Measurements from ENCODE around the gene CRY2.

Gene CRY2

DNA sequence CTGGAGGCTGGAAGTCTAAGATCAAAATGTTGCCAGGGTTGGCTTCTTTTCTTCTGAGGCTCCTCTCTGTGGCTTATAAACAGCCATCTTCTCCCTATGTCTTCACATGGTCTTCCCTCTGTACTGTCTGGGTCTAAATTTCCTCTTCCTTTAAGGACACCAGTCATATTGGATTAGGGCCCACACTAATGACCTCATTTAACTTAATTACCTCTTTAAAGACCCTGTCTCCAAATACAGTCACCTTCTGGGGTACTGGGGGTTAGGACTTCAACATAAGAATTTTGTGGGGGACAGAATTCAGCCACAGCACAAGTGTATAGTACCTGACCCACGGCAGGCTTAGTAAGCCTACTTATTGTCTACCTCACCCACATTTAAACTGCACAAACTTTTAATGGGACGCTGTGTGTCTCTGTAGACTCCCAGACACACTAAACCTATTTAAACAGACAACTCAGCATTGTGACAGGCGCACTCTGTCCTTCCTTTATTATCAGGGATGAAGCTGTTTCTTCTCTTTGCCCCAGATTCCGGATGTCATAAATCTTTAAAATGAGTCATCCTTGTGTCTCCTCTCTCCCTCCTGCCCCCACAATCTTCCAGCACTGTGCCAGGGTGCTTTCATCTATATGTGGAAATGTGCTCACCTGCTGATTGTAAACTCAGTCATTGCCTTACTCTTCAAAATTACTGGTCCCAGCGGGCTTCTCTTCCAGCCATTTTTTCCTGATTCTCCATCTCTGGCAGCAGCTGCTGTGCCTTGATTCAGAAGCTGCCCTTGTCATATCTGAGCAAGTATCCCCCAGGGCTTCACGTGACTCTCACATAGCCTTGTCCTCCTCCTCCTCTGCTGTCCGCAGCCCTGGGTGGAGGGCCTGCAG lies 32.8 kb downstream of the CRY2 start:
- peaks cover 4% of the 10 kb centered on the region; the same call in 1 of the 2 replicates for H3K36me3 ChIP-seq (ENCODE audit: control insufficient read depth, low read length)
- no peaks in the 10 kb centered on the region for H3K79me2 ChIP-seq (ENCODE audit: control insufficient read depth, low read length)
- no peaks in the 10 kb centered on the region for H3K9me2 ChIP-seq (replicated peaks; ENCODE audit: control insufficient read depth, low read length)
- H3K4me2 ChIP-seq (ENCODE audit: low read length) = no peak overlapping the region
- H3K27ac ChIP-seq (ENCODE audit: low read depth, low read length) = no peak overlapping the region
- H3K4me3 ChIP-seq (ENCODE audit: low read length) = no peak overlapping the region
- no peaks in the 10 kb centered on the region for H3F3A ChIP-seq (ENCODE audit: control insufficient read depth, insufficient read depth)
- H4K20me1 ChIP-seq (ENCODE audit: control insufficient read depth, insufficient read depth, low read depth, low read length) = no peaks in the 10 kb centered on the region
- peaks cover 2% of the 10 kb centered on the region for H3K4me1 ChIP-seq (ENCODE audit: control insufficient read depth, low read length)
- H3K9me3 ChIP-seq (ENCODE audit: control insufficient read depth, insufficient read depth, low read length) = no peaks in the 10 kb centered on the region
- H3K27me3 ChIP-seq (ENCODE audit: control insufficient read depth, low read length) = 0 out of 2 replicates have a peak, but pooled peaks cover 1% of the 10 kb centered on the region
- TF ChIP-seq EZH2phosphoT487 (IDR thresholded peaks at IDR 0.05; ENCODE audit: borderline replicate concordance, low read length) = no peak
- TF ChIP-seq, protein P1, sequence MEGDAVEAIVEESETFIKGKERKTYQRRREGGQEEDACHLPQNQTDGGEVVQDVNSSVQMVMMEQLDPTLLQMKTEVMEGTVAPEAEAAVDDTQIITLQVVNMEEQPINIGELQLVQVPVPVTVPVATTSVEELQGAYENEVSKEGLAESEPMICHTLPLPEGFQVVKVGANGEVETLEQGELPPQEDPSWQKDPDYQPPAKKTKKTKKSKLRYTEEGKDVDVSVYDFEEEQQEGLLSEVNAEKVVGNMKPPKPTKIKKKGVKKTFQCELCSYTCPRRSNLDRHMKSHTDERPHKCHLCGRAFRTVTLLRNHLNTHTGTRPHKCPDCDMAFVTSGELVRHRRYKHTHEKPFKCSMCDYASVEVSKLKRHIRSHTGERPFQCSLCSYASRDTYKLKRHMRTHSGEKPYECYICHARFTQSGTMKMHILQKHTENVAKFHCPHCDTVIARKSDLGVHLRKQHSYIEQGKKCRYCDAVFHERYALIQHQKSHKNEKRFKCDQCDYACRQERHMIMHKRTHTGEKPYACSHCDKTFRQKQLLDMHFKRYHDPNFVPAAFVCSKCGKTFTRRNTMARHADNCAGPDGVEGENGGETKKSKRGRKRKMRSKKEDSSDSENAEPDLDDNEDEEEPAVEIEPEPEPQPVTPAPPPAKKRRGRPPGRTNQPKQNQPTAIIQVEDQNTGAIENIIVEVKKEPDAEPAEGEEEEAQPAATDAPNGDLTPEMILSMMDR (IDR thresholded peaks at IDR 0.05; ENCODE audit: low read depth, low read length, poor library complexity, severe bottlenecking) = no peak

DNA sequence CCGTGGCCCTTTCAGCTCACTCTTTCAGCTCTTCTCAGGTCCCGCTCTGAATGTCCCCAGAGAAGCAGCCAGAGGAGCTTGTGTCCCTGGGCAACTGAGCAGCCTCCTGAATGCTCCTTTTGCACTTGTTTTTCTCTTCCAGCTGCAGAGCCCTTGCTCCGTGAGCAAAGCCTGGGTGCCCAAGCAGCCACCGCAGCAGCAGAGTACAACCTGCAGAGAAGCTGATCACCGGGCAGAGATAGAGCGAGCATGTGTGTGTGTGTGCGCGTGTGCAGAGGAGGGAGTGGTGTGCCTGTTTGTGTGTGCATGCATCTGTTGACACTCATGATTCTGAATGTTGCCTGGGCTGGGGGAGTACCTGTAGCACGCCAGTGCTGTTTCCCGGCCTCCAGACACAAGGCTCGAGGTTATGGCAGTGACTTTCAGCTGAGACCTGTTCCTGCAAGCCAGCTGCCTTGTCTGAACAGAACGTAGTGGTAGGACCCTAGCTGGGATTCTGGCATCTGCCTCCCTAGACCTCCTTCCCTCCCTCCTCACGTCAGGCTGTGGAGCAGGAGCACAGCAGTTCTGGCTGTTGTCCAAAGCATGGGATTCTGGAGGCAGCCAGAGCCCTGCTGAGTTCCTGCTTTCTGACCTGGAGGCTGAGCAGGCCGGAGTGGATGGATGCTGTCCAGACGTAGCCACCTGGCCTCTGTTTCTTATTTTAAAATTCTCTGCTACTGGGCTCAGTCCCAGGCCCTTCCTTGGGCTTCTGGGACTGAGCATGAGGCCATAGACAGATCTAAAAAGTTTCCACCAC lies 33.7 kb downstream of the CRY2 start:
- Histone ChIP-seq H3K4me2 (ENCODE audit: low read length) (no peak overlapping the region), H3K27ac (ENCODE audit: low read depth, low read length) (no peak overlapping the region), H3K4me1 (ENCODE audit: control insufficient read depth, low read length) (peaks cover 7% of the 10 kb centered on the region), H4K20me1 (ENCODE audit: control insufficient read depth, insufficient read depth, low read depth, low read length) (0 out of 2 replicates have a peak, but pooled peaks cover under 1% of the 10 kb centered on the region), H3K4me3 (ENCODE audit: low read length) (no peak overlapping the region), H3K27me3 (ENCODE audit: control insufficient read depth, low read length) (0 out of 2 replicates have a peak, but pooled peaks cover 3% of the 10 kb centered on the region), H3K9me3 (ENCODE audit: control insufficient read depth, insufficient read depth, low read length) (no peaks in the 10 kb centered on the region), H3K9me2 (replicated peaks; ENCODE audit: control insufficient read depth, low read length) (no peaks in the 10 kb centered on the region), H3K79me2 (ENCODE audit: control insufficient read depth, low read length) (no peaks in the 10 kb centered on the region), H3F3A (ENCODE audit: control insufficient read depth, insufficient read depth) (no peaks in the 10 kb centered on the region), H3K36me3 (ENCODE audit: control insufficient read depth, low read length) (peaks cover 4% of the 10 kb centered on the region; the same call in 1 of the 2 replicates)
- no peak for TF ChIP-seq EZH2phosphoT487 (IDR thresholded peaks at IDR 0.05; ENCODE audit: borderline replicate concordance, low read length)
- TF ChIP-seq, protein P1 (IDR thresholded peaks at IDR 0.05; ENCODE audit: low read depth, low read length, poor library complexity, severe bottlenecking) = no peak

- H3K9me3 ChIP-seq (ENCODE audit: control insufficient read depth, insufficient read depth, low read length) = no peaks in the 10 kb centered on the region
- H3K27ac ChIP-seq (ENCODE audit: low read depth, low read length) = no peak overlapping the region
- H4K20me1 ChIP-seq (ENCODE audit: control insufficient read depth, insufficient read depth, low read depth, low read length) = 0 out of 2 replicates have a peak, but pooled peaks cover 5% of the 10 kb centered on the region
- H3F3A ChIP-seq (ENCODE audit: control insufficient read depth, insufficient read depth) = no peaks in the 10 kb centered on the region
- no peak overlapping the region for H3K4me2 ChIP-seq (ENCODE audit: low read length)
- H3K9me2 ChIP-seq (replicated peaks; ENCODE audit: control insufficient read depth, low read length) = no peaks in the 10 kb centered on the region
- 0 out of 2 replicates have a peak, but pooled peaks cover 5% of the 10 kb centered on the region for H3K27me3 ChIP-seq (ENCODE audit: control insufficient read depth, low read length)
- peaks cover 8% of the 10 kb centered on the region for H3K4me1 ChIP-seq (ENCODE audit: control insufficient read depth, low read length)
- H3K36me3 ChIP-seq (ENCODE audit: control insufficient read depth, low read length) = peaks cover 4% of the 10 kb centered on the region; the same call in 1 of the 2 replicates
- H3K79me2 ChIP-seq (ENCODE audit: control insufficient read depth, low read length) = no peaks in the 10 kb centered on the region
- TF ChIP-seq, protein P1 (IDR thresholded peaks at IDR 0.05; ENCODE audit: low read depth, low read length, poor library complexity, severe bottlenecking) = no peak
- no peak for TF ChIP-seq EZH2phosphoT487 (IDR thresholded peaks at IDR 0.05; ENCODE audit: borderline replicate concordance, low read length)
- H3K4me3 ChIP-seq (ENCODE audit: low read length) = no peak overlapping the region
Measured at GRCh38 chr11:45881708-45882368, 34.6 kb downstream of the CRY2 start.
